Small intestine (tissue), 7 donors: Measurements from ENCODE around the gene TEAD1. TPM values are rescaled to one million over a fixed set of nuclear protein-coding genes. Genes with fewer than 3 reads are reported as not detected.

Experiments used
- DNase-seq, 2 donors: peaks; one replicate each; pipeline versions ENCODE4 v3.0.0 to v3.0.0-alpha.2; 2013
- FAIRE-seq: peaks from 2 replicates; lab custom pipeline; 2012; peaks lifted over from hg19 to GRCh38; lab: Jason Lieb, UNC
- H3K27ac ChIP-seq, 3 donors: one replicate each; pipeline ENCODE4 v1.5.1; 2013; ENCODE audit warnings: low read length in 2 of 3, mild to moderate bottlenecking in 2 of 3, control low read depth in 1 of 3, inconsistent platforms in 1 of 3, low read depth in 1 of 3, moderate library complexity in 1 of 3
- H3K27me3 ChIP-seq, 3 donors: one replicate each; pipeline ENCODE4 v1.6.1; 2013; ENCODE audit warnings: low read length in 3 of 3, inconsistent platforms in 1 of 3; ENCODE audit not compliant: control insufficient read depth in 3 of 3, insufficient read depth in 3 of 3
- H3K36me3 ChIP-seq, 3 donors: one replicate each; pipeline ENCODE4 v1.6.1; 2013; ENCODE audit warnings: low read length in 3 of 3, inconsistent platforms in 1 of 3, low read depth in 1 of 3, mild to moderate bottlenecking in 1 of 3, moderate library complexity in 1 of 3; ENCODE audit not compliant: control insufficient read depth in 3 of 3, insufficient read depth in 2 of 3
- H3K4me1 ChIP-seq, 3 donors: one replicate each; pipeline ENCODE4 v1.6.1; 2013; ENCODE audit warnings: low read length in 2 of 3, inconsistent platforms in 1 of 3, low read depth in 1 of 3, mild to moderate bottlenecking in 1 of 3, moderate library complexity in 1 of 3; ENCODE audit not compliant: control insufficient read depth in 3 of 3, insufficient read depth in 2 of 3
- H3K4me3 ChIP-seq, 3 donors: one replicate each; pipeline ENCODE4 v1.5.1; 2013; ENCODE audit warnings: low read length in 3 of 3, control low read depth in 1 of 3, inconsistent platforms in 1 of 3, low read depth in 1 of 3, mild to moderate bottlenecking in 1 of 3, moderate library complexity in 1 of 3
- H3K9me3 ChIP-seq, 2 donors: one replicate each; pipeline ENCODE4 v1.6.1; 2013; ENCODE audit warnings: low read depth in 1 of 2, low read length in 1 of 2; ENCODE audit not compliant: control insufficient read depth in 2 of 2, insufficient read depth in 1 of 2
- WGBS, 3 donors: extraction: QIAGEN DNeasy Blood & Tissue Kit; methylation state at CpG; one replicate each; pipeline ENCODE4 v1.1.7; 2013; 5-methylcytosine and 5-hydroxymethylcytosine counted together
- polyA plus RNA-seq, 4 donors: library from polyadenylated mRNA; stranded (reverse) in 3 of 4; unstranded in 1 of 4; fragments of 200-250 nt in 3 of 4; fragments of 120-200 nt in 1 of 4; gene quantifications; one replicate each; pipeline versions ENCODE4 v1.2.1 to v1.2.3, GENCODE V29; 2013
- donor health status: healthy with polysubstance abuse.
- donor health status: control.
- donor health status: control.
- donor health status: Bipolar disorder and iron deficiency.
- donor health status: healthy.

The TEAD1 gene
- polyA plus RNA-seq, 4 donors = 3.2 to 29.3 (median 7.6) TPM

- WGBS, 3 donors = 58 to 70% (median 60%) methylated on average over 6 of the region's 6 CpGs
- no peak overlapping the region for H3K27ac ChIP-seq
- FAIRE-seq (no peak), DNase-seq (peak in 1 of 2 donors; percentile 31)
- peaks cover 0 to 8% (median 0%) of the 10 kb centered on the region in 3 donors for H3K4me1 ChIP-seq
- H3K9me3 ChIP-seq = no peaks in the 10 kb centered on the region
- no peak overlapping the region for H3K4me3 ChIP-seq
- no peaks in the 10 kb centered on the region for H3K27me3 ChIP-seq
- H3K36me3 ChIP-seq = no peaks in the 10 kb centered on the region
Measured at GRCh38 chr11:12746593-12747097, 72.4 kb downstream of the TEAD1 start.

GRCh38 chr11:12748561-12748960, 74.3 kb downstream of the TEAD1 start:
- WGBS, 3 donors = 90 to 93% (median 93%) methylated on average over 7 of the region's 7 CpGs
- H3K27ac ChIP-seq = no peak overlapping the region
- peaks cover 0 to 8% (median 0%) of the 10 kb centered on the region in 3 donors for H3K4me1 ChIP-seq
- no peaks in the 10 kb centered on the region for H3K27me3 ChIP-seq
- DNase-seq = no peak
- no peaks in the 10 kb centered on the region for H3K36me3 ChIP-seq
- FAIRE-seq = no peak
- no peaks in the 10 kb centered on the region for H3K9me3 ChIP-seq
- no peak overlapping the region for H3K4me3 ChIP-seq

GRCh38 chr11:12749442-12749841, 75.2 kb downstream of the TEAD1 start:
- WGBS, 3 donors = 93 to 95% (median 94%) methylated on average over 6 of the region's 6 CpGs
- no peaks in the 10 kb centered on the region for H3K9me3 ChIP-seq
- no peaks in the 10 kb centered on the region for H3K36me3 ChIP-seq
- H3K4me1 ChIP-seq = peaks cover 0 to 8% (median 0%) of the 10 kb centered on the region in 3 donors
- no peaks in the 10 kb centered on the region for H3K27me3 ChIP-seq
- no peak overlapping the region for H3K27ac ChIP-seq
- no peak overlapping the region for H3K4me3 ChIP-seq
- FAIRE-seq = no peak
- DNase-seq = no peak

GRCh38 chr11:12750181-12750580, 76.0 kb downstream of the TEAD1 start:
- H3K36me3 ChIP-seq = no peaks in the 10 kb centered on the region
- H3K27me3 ChIP-seq = no peaks in the 10 kb centered on the region
- FAIRE-seq (no peak), DNase-seq (no peak)
- no peak overlapping the region for H3K27ac ChIP-seq
- H3K4me1 ChIP-seq = peaks cover 0 to 5% (median 0%) of the 10 kb centered on the region in 3 donors
- no peaks in the 10 kb centered on the region for H3K9me3 ChIP-seq
- 66 to 75% (median 67%) methylated on average over 5 of the region's 5 CpGs for WGBS, 3 donors
- no peak overlapping the region for H3K4me3 ChIP-seq

- Histone ChIP-seq H3K36me3 (no peaks in the 10 kb centered on the region), H3K4me1 (peaks cover 0 to 6% (median 0%) of the 10 kb centered on the region in 3 donors), H3K27me3 (no peaks in the 10 kb centered on the region), H3K27ac (no peak overlapping the region), H3K4me3 (no peak overlapping the region), H3K9me3 (no peaks in the 10 kb centered on the region)
- DNase-seq (no peak), FAIRE-seq (no peak)
- 95 to 98% (median 96%) methylated on average over 8 of the region's 8 CpGs for WGBS, 3 donors
Measured at GRCh38 chr11:12752868-12753524, 78.8 kb downstream of the TEAD1 start.

- H3K9me3 ChIP-seq = no peaks in the 10 kb centered on the region
- H3K4me3 ChIP-seq = no peak overlapping the region
- FAIRE-seq = no peak
- no peak overlapping the region for H3K27ac ChIP-seq
- WGBS, 3 donors = 48 to 66% (median 55%) methylated on average over 3 of the region's 3 CpGs
- H3K36me3 ChIP-seq = no peaks in the 10 kb centered on the region
- H3K27me3 ChIP-seq = no peaks in the 10 kb centered on the region
- H3K4me1 ChIP-seq = peaks cover 0 to 6% (median 0%) of the 10 kb centered on the region in 3 donors
- no peak for DNase-seq
Measured at GRCh38 chr11:12754021-12754420, 79.8 kb downstream of the TEAD1 start.

GRCh38 chr11:12754582-12755234, 80.5 kb downstream of the TEAD1 start:
- no peak overlapping the region for H3K27ac ChIP-seq
- no peak for DNase-seq
- no peaks in the 10 kb centered on the region for H3K9me3 ChIP-seq
- peaks cover 0 to 6% (median 0%) of the 10 kb centered on the region in 3 donors for H3K4me1 ChIP-seq
- H3K27me3 ChIP-seq = no peaks in the 10 kb centered on the region
- H3K36me3 ChIP-seq = no peaks in the 10 kb centered on the region
- no peak for FAIRE-seq
- no peak overlapping the region for H3K4me3 ChIP-seq
- WGBS, 3 donors = 81 to 84% (median 83%) methylated on average over 3 of the region's 3 CpGs

- Histone ChIP-seq H3K27ac (no peak overlapping the region), H3K27me3 (no peaks in the 10 kb centered on the region), H3K9me3 (no peaks in the 10 kb centered on the region), H3K36me3 (no peaks in the 10 kb centered on the region), H3K4me1 (peaks cover 0 to 6% (median 0%) of the 10 kb centered on the region in 3 donors), H3K4me3 (no peak overlapping the region)
- no peak for DNase-seq
- WGBS, 3 donors = 70 to 82% (median 81%) methylated on average over 9 of the region's 9 CpGs
- FAIRE-seq = no peak
Measured at GRCh38 chr11:12755510-12756453, 81.6 kb downstream of the TEAD1 start.
